AG04450 (cell line): Measurements from ENCODE around the gene DSPP. TPM values are rescaled to one million over a fixed set of nuclear protein-coding genes. Genes with fewer than 3 reads are reported as not detected.

Experiments
- CTCF ChIA-PET: fragments of 300-600, 350-600 bp; formaldehyde crosslinking; extraction: SDS; loops from one replicate; lab custom pipeline; 2022; ENCODE audit warnings: antibody characterized with exemption, inconsistent platforms; lab: Charles Lee
- POLR2A ChIA-PET: fragments of 350-600 bp; formaldehyde crosslinking; extraction: SDS; loops from one replicate; lab custom pipeline; 2021; ENCODE audit warnings: antibody characterized with exemption, inconsistent platforms; lab: Yijun Ruan, JAX
- DNase-seq: peaks from one replicate; pipeline ENCODE4 v3.0.0-alpha.2; 2011; ENCODE audit warnings: low read depth, low spot score
- H3K27ac ChIP-seq: one replicate; pipeline ENCODE4 v1.5.1; 2012; ENCODE audit warnings: low read depth, low read length, control low read depth
- H3K27me3 ChIP-seq: one replicate; pipeline ENCODE4 v1.6.0; 2012; ENCODE audit warnings: low read length; ENCODE audit not compliant: control insufficient read depth, insufficient read depth
- H3K4me3 ChIP-seq: 2 replicates; pipeline ENCODE4 v1.5.1; 2011; ENCODE audit warnings: mild to moderate bottlenecking, low read depth, low read length, control low read depth
- H3K9me3 ChIP-seq: 2 replicates; pipeline ENCODE4 v1.5.1; 2012; ENCODE audit warnings: low read length; ENCODE audit not compliant: control insufficient read depth, insufficient read depth
- polyA plus RNA-seq: library from polyadenylated mRNA; depleted of rRNA; stranded (reverse); fragments of >200 nt; gene quantifications from 2 replicates; pipeline ENCODE4 v1.2.3, GENCODE V29; 2011
- TF ChIP-seq, protein P1 (sequence below): IDR thresholded peaks from 2 replicates; pipeline ENCODE4 v1.5.1; 2011; ENCODE audit warnings: low read depth, low read length, control low read depth, inconsistent platforms

DSPP gene
- polyA plus RNA-seq, 1 experiment = not detected

DNA sequence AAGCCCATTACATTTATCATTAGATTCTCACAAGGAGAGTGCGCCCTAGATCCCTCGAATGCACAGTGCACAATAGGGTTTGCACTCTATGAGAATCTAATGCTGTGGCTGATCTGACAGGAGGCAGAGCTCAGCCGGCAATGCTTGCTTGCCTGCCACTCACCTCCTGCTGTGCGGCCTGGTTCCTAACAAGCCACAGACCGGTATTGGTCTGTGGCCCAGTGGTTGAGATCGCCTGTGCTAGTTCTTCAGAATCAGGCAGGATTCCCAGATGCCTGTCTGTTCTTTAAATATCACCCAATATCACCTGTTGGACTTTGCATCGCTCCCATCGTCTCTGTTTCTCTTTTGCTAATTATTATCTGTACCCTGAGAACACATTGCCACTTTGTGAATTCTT lies 14.0 kb downstream of the DSPP start:
- no peak overlapping the region for H3K27ac ChIP-seq
- POLR2A ChIA-PET = no interaction called here
- DNase-seq = no peak
- TF ChIP-seq, protein P1, sequence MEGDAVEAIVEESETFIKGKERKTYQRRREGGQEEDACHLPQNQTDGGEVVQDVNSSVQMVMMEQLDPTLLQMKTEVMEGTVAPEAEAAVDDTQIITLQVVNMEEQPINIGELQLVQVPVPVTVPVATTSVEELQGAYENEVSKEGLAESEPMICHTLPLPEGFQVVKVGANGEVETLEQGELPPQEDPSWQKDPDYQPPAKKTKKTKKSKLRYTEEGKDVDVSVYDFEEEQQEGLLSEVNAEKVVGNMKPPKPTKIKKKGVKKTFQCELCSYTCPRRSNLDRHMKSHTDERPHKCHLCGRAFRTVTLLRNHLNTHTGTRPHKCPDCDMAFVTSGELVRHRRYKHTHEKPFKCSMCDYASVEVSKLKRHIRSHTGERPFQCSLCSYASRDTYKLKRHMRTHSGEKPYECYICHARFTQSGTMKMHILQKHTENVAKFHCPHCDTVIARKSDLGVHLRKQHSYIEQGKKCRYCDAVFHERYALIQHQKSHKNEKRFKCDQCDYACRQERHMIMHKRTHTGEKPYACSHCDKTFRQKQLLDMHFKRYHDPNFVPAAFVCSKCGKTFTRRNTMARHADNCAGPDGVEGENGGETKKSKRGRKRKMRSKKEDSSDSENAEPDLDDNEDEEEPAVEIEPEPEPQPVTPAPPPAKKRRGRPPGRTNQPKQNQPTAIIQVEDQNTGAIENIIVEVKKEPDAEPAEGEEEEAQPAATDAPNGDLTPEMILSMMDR = no peak
- H3K27me3 ChIP-seq = no peaks in the 10 kb centered on the region
- H3K9me3 ChIP-seq = no peaks in the 10 kb centered on the region
- CTCF ChIA-PET = no interaction called here
- no peak overlapping the region for H3K4me3 ChIP-seq

DNA sequence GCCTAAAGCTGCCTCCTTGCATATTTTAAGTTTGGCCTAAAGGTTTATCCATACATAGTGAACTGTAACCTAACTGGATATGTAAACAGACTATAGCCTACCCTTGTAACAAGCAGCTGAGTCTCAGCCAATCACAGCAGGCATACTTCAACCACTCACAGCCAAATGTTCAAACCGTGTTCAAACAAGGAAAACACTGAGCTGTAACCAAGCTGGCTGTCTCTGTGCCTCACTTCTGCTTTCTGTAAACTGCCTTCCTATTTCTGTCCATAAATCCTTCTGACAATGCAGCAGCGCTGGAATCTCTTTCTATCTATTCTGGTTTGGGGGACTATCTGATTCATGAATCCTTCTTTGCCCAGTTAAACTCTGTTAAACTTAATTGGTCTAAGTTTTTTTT lies 16.4 kb downstream of the DSPP start:
- Histone ChIP-seq H3K27ac (no peak overlapping the region), H3K4me3 (no peak overlapping the region), H3K27me3 (no peaks in the 10 kb centered on the region), H3K9me3 (no peaks in the 10 kb centered on the region)
- no peak for DNase-seq
- TF ChIP-seq, protein P1 = no peak
- CTCF ChIA-PET = interaction anchor here (0.6 kb wide), 1 partner anchor 20 kb away, joined by 3 read pairs; no protein-coding TSS in a partner anchor
- POLR2A ChIA-PET = no interaction called here

DNA sequence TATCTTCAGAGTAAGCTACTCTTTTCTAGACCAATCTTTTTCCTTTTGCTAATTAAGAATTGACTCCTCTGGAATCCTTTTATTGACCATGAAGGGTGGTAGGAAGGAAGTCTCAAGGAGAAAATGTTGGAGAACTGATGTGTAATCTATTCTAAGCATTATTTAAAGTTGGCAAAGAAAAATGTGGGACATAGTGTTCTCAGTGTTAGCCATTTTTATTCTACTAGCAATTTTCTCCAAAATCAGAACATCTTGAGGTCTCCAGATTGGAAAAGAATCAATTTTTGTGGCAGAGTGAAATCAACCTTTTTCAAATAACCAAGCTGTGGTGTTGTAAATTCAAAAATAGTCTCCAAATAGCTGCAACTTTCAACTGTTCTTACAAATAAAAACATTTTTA lies 23.3 kb downstream of the DSPP start:
- ChIA-PET POLR2A (no interaction called here), CTCF (no interaction called here)
- no peaks in the 10 kb centered on the region for H3K9me3 ChIP-seq
- DNase-seq = no peak
- no peak overlapping the region for H3K27ac ChIP-seq
- H3K27me3 ChIP-seq = no peaks in the 10 kb centered on the region
- TF ChIP-seq, protein P1 = no peak
- no peak overlapping the region for H3K4me3 ChIP-seq

DNA sequence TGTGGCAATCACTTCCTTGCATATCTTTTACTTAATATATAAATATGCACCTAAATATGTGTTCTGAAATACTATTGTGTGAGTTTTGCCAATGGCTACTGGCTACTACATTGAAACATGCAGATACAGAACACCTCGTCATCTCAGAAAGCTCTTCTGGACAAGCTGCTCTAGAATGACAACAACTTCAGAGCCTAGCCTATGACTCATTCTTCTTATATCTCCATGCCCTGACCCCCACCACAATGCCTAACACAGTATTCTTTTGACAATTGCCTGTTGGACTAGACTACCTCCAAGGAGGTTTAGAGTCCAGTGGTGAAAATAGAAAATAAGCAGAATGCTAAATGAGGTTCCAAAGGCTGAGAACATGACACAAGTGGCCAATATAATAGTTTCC lies 24.1 kb downstream of the DSPP start:
- no peak for DNase-seq
- no peaks in the 10 kb centered on the region for H3K27me3 ChIP-seq
- CTCF ChIA-PET = no interaction called here
- POLR2A ChIA-PET = no interaction called here
- no peaks in the 10 kb centered on the region for H3K9me3 ChIP-seq
- TF ChIP-seq, protein P1 = no peak
- no peak overlapping the region for H3K27ac ChIP-seq
- no peak overlapping the region for H3K4me3 ChIP-seq

DNA sequence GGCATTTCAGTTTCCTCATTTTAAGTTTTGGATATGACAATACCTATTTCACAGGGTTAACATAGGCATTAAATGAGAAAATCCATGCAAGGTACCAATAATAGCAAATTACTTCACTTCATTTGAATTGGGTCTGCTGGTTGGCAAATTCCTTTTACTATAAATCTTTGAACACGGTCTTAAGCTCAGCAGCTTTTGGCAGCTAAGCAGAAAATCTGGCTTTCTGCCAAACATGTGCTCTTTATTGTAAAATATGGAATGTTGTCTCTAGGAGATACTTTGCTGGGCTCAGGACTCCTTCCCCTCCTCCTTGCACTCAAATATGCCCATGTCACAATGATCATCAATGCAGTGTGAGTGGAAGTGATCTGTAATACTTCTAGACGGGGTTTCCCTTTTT lies 24.9 kb downstream of the DSPP start:
- H3K27me3 ChIP-seq = no peaks in the 10 kb centered on the region
- no peaks in the 10 kb centered on the region for H3K9me3 ChIP-seq
- no peak for DNase-seq
- ChIA-PET POLR2A (no interaction called here), CTCF (no interaction called here)
- no peak overlapping the region for H3K4me3 ChIP-seq
- H3K27ac ChIP-seq = no peak overlapping the region
- TF ChIP-seq, protein P1 = no peak
